Endothelial cell of umbilical vein (primary cell): Measurements from ENCODE around the gene CACNA1B. TPM values are rescaled to one million over a fixed set of nuclear protein-coding genes. Genes with fewer than 3 reads are reported as not detected.

Source experiments
- BruUV-seq: library from RNA; stranded (reverse); fragments of 400-500 nt; replicated peaks from 2 replicates; lab custom pipeline; 2021; lab: Mats Ljungman, UMichigan
- CTCF ChIA-PET: fragments of 300-600, 350-600 bp; sonication (Branson Sonifier 250); formaldehyde crosslinking; loops from one replicate; lab custom pipeline; 2021; ENCODE audit warnings: antibody characterized with exemption, inconsistent platforms; lab: Charles Lee
- POLR2A ChIA-PET: fragments of 300-600, 350-600 bp; sonication (Branson Sonifier 250); formaldehyde crosslinking; loops from one replicate; lab custom pipeline; 2021; ENCODE audit warnings: antibody characterized with exemption, inconsistent platforms; lab: Charles Lee
- DNase-seq: peaks from one replicate; pipeline ENCODE4 v3.0.0-alpha.2; 2011; ENCODE audit warnings: low read depth, low spot score
- FAIRE-seq: peaks from 2 replicates; lab custom pipeline; 2011; peaks lifted over from hg19 to GRCh38; lab: Jason Lieb, UNC
- H2AFZ ChIP-seq: 2 replicates; pipeline ENCODE4 v1.6.0; 2012; ENCODE audit warnings: low read depth, low read length, control low read depth, inconsistent platforms
- H3K27ac ChIP-seq: 2 replicates; pipeline ENCODE4 v1.5.1; 2011; ENCODE audit warnings: low read depth, mild to moderate bottlenecking, control low read depth, low read length, moderate library complexity; ENCODE audit not compliant: insufficient read depth
- H3K27me3 ChIP-seq, 2 experiments: 2 replicates each; pipeline versions ENCODE4 v1.6.0 to v1.6.1; 2011; ENCODE audit warnings: low read length in 2 of 2, mixed read lengths in 1 of 2; ENCODE audit not compliant: control insufficient read depth in 2 of 2, insufficient read depth in 2 of 2
- H3K36me3 ChIP-seq, 2 experiments: 2 replicates in 1 of 2; 3 replicates in 1 of 2; pipeline ENCODE4 v1.5.1; 2011; ENCODE audit warnings: low read length in 2 of 2, mild to moderate bottlenecking in 1 of 2, moderate library complexity in 1 of 2; ENCODE audit not compliant: control insufficient read depth in 2 of 2, insufficient read depth in 2 of 2; ENCODE audit errors: extremely low read depth in 1 of 2
- H3K4me1 ChIP-seq: 3 replicates; pipeline ENCODE4 v1.5.1; 2011; ENCODE audit warnings: mild to moderate bottlenecking, low read length; ENCODE audit not compliant: control insufficient read depth, insufficient read depth; ENCODE audit errors: extremely low read depth
- H3K4me2 ChIP-seq: 2 replicates; pipeline ENCODE4 v1.6.1; 2011; ENCODE audit warnings: low read length, control low read depth, mixed read lengths; ENCODE audit not compliant: insufficient read depth
- H3K4me3 ChIP-seq, 3 experiments: fragments of 200-600 bp in 1 of 3; sonication (generic), shearing (Covaris generic) in 1 of 3; replicated peaks in 1 of 3; 2 replicates each; pipeline ENCODE4 v1.5.1; 2011 to 2016; ENCODE audit warnings: control low read depth in 3 of 3, low read length in 3 of 3, mild to moderate bottlenecking in 2 of 3, inconsistent platforms in 1 of 3, low read depth in 1 of 3, moderate library complexity in 1 of 3; ENCODE audit not compliant: insufficient read depth in 1 of 3
- H3K79me2 ChIP-seq: 2 replicates; pipeline ENCODE4 v1.6.0; 2012; ENCODE audit warnings: low read length, inconsistent platforms; ENCODE audit not compliant: control insufficient read depth, insufficient read depth
- H3K9ac ChIP-seq: replicated peaks from 2 replicates; pipeline ENCODE3; 2011; ENCODE audit warnings: low read length, control low read depth; ENCODE audit not compliant: insufficient read depth; ENCODE audit errors: extremely low read depth
- H3K9me1 ChIP-seq: replicated peaks from 3 replicates; pipeline ENCODE4 v1.6.0; 2011; ENCODE audit warnings: mild to moderate bottlenecking, low read length; ENCODE audit not compliant: control insufficient read depth, insufficient read depth; ENCODE audit errors: extremely low read depth
- H3K9me3 ChIP-seq: replicated peaks from 2 replicates; pipeline ENCODE4 v1.5.1; 2012; ENCODE audit warnings: low read length, inconsistent platforms; ENCODE audit not compliant: control insufficient read depth, insufficient read depth
- H4K20me1 ChIP-seq: replicated peaks from 2 replicates; pipeline ENCODE3; 2011; ENCODE audit warnings: mild to moderate bottlenecking, low read length; ENCODE audit not compliant: control insufficient read depth, insufficient read depth; ENCODE audit errors: extremely low read depth
- CTCF ChIP-seq, 2 donors: IDR thresholded peaks; 1 replicate in 1 of 2; 2 replicates in 1 of 2; pipeline ENCODE4 v1.5.1; 2011; ENCODE audit warnings: low read length in 2 of 2, mild to moderate bottlenecking in 2 of 2, moderate library complexity in 2 of 2, control low read depth in 1 of 2, inconsistent platforms in 1 of 2, low read depth in 1 of 2; ENCODE audit not compliant: insufficient read depth in 1 of 2; ENCODE audit errors: extremely low read depth in 1 of 2
- EZH2 ChIP-seq: IDR thresholded peaks from 2 replicates; pipeline ENCODE4 v1.6.1; 2012; ENCODE audit warnings: borderline replicate concordance, low read depth, mild to moderate bottlenecking, moderate library complexity, low read length, inconsistent platforms; ENCODE audit not compliant: severe bottlenecking
- FOS ChIP-seq: IDR thresholded peaks from 2 replicates; pipeline ENCODE4 v1.6.1; 2011; ENCODE audit warnings: mild to moderate bottlenecking, low read length, moderate library complexity, borderline replicate concordance; ENCODE audit not compliant: insufficient read depth
- GATA2 ChIP-seq: IDR thresholded peaks from 2 replicates; pipeline ENCODE4 v1.7.0; 2011; ENCODE audit warnings: low read depth, mild to moderate bottlenecking, moderate library complexity, mixed read lengths, low read length; ENCODE audit not compliant: insufficient read length, insufficient read depth
- JUN ChIP-seq: IDR thresholded peaks from 2 replicates; pipeline ENCODE4 v1.6.1; 2011; ENCODE audit warnings: borderline replicate concordance, low read depth; ENCODE audit not compliant: insufficient read length, insufficient read depth
- MAX ChIP-seq: IDR thresholded peaks from 2 replicates; pipeline ENCODE4 v1.6.1; 2011; ENCODE audit not compliant: insufficient read depth, insufficient read length
- MYC ChIP-seq: IDR thresholded peaks from one replicate; pipeline ENCODE4 v1.6.1; 2011; ENCODE audit warnings: mild to moderate bottlenecking, low read depth, low read length
- POLR2A ChIP-seq: IDR thresholded peaks from 2 replicates; pipeline ENCODE4 v1.6.1; 2012; ENCODE audit warnings: low read depth, mild to moderate bottlenecking, control low read depth, low read length
- POLR2AphosphoS5 ChIP-seq: IDR thresholded peaks from 2 replicates; pipeline ENCODE4 v1.6.1; 2012; ENCODE audit warnings: low read depth, mild to moderate bottlenecking, control low read depth, low read length, moderate library complexity; ENCODE audit not compliant: insufficient read depth
- dilution Hi-C: fragments of 300-500 bp; cut with MboI; formaldehyde crosslinking; loops from one replicate; pipeline ENCODE4 v1.15.0; 2019; ENCODE audit warnings: low sequenced_read_pairs; ENCODE audit not compliant: extremely low pct_ligation_motif_present
- intact Hi-C: fragments of 100-400 bp; cut with micrococcal nuclease; formaldehyde crosslinking; loops from one replicate; pipeline ENCODE4 v1.10.0; 2022
- polyA plus RNA-seq, 4 experiments: library from polyadenylated mRNA; depleted of rRNA in 3 of 4; stranded (reverse) in 3 of 4; unstranded in 1 of 4; fragments of >200 nt; gene quantifications; 2 replicates each; pipeline versions ENCODE4 v1.2.1 to v1.2.3, GENCODE V29; 2011 to 2012; ENCODE audit warnings: missing spikeins in 1 of 4
- total RNA-seq: library from RNA; stranded (reverse); gene quantifications from 2 replicates; pipeline ENCODE4 v1.2.3, GENCODE V29; 2021

CACNA1B gene
- total and polyA plus RNA-seq, 2 donors (not counting 3 experiments of a cell fraction or from before 2014, with no cell fraction given), result 0.11 to 0.41 TPM

- DNase-seq (no peak), FAIRE-seq (no peak)
- Histone ChIP-seq H3K4me3 (no peak overlapping the region), H4K20me1 (no peaks in the 10 kb centered on the region), H3K9me3 (no peaks in the 10 kb centered on the region), H3K9ac (no peak overlapping the region), H3K4me2 (no peak overlapping the region), H3K79me2 (no peaks in the 10 kb centered on the region), H3K9me1 (no peaks in the 10 kb centered on the region), H3K27me3 (no peaks in the 10 kb centered on the region), H3K27ac (no peak overlapping the region), H2AFZ (no peak overlapping the region), H3K4me1 (no peaks in the 10 kb centered on the region), H3K36me3 (no peaks in the 10 kb centered on the region)
- TF ChIP-seq MAX (no peak), FOS (no peak), JUN (no peak), POLR2AphosphoS5 (no peak), MYC (no peak), EZH2 (no peak)
- intact Hi-C loops (loop anchor here (10.0 kb wide), 1 partner anchor 718 kb away; no protein-coding TSS in a partner anchor), dilution Hi-C loops (no loop called here)
- POLR2A ChIA-PET, result no interaction called here
- CTCF ChIA-PET, result no interaction called here
- BruUV-seq, result no TSS peak
Measured at GRCh38 chr9:138052635-138053320, 175.2 kb downstream of the CACNA1B start.

- Histone ChIP-seq H3K9me1 (no peaks in the 10 kb centered on the region), H3K27ac (no peak overlapping the region), H3K27me3 (no peaks in the 10 kb centered on the region), H4K20me1 (no peaks in the 10 kb centered on the region), H3K4me3 (no peak overlapping the region), H3K36me3 (no peaks in the 10 kb centered on the region), H3K9me3 (no peaks in the 10 kb centered on the region), H3K79me2 (no peaks in the 10 kb centered on the region), H3K4me1 (no peaks in the 10 kb centered on the region), H3K4me2 (no peak overlapping the region), H2AFZ (no peak overlapping the region), H3K9ac (no peak overlapping the region)
- ChIA-PET CTCF (no interaction called here), POLR2A (no interaction called here)
- dilution Hi-C loops (no loop called here), intact Hi-C loops (loop anchor here (10.0 kb wide), 1 partner anchor 719 kb away; no protein-coding TSS in a partner anchor)
- no TSS peak for BruUV-seq
- FAIRE-seq (no peak), DNase-seq (no peak)
- no peak for TF ChIP-seq JUN
- no peak for TF ChIP-seq POLR2AphosphoS5
- TF ChIP-seq MAX, result no peak
- TF ChIP-seq EZH2, result no peak
- no peak for TF ChIP-seq FOS
- no peak for TF ChIP-seq POLR2A
- no peak for TF ChIP-seq MYC
- no peak for TF ChIP-seq GATA2
- no peak for TF ChIP-seq CTCF (IDR thresholded peaks at IDR 0.05; ENCODE audit: extremely low read depth in 1 of 2, insufficient read depth in 1 of 2, low read depth in 1 of 2, low read length in 2 of 2)
Measured at GRCh38 chr9:138053321-138053868, 175.8 kb downstream of the CACNA1B start.
